ENCODE measurements around the gene ANKFN1. TPM values are rescaled to one million over a fixed set of nuclear protein-coding genes. Genes with fewer than 3 reads are reported as not detected.

ANKFN1 gene
- polyA plus RNA-seq, 3 donors, result not detected

DNA sequence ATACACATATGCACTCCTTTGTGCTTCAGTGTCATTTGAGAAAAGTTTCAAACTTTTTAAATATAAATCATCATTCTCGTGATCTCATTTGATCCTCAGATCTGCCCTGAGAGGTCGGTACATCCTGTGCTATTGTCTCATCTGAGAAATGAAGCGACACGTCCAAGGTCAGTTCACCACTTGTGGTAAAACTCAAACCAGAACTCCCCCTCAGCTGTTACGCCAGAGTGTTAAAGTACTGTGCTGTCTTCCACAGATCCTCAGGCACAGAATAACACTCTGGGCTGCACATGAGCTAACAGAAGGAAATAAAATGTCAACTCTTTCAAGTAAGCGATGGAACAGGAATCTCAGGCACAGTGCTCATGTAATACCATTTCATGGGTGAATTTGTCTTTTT, 31.4 kb downstream of the ANKFN1 start:
- Mint-ChIP-seq H3K4me1 (no peaks in the 10 kb centered on the region), H3K4me3 (no peak overlapping the region), H3K36me3 (no peaks in the 10 kb centered on the region), H3K27ac (no peak overlapping the region), H3K9me3 (peaks cover 0 to 7% (median 2%) of the 10 kb centered on the region in 7 donors), H3K27me3 (ENCODE audit: low read depth in 3 of 3) (no peaks in the 10 kb centered on the region)
- Histone ChIP-seq H3K9ac (ENCODE audit: insufficient read depth, low read length, poor library complexity, severe bottlenecking) (no peak overlapping the region), H3K27me3 (ENCODE audit: control insufficient read depth in 2 of 2, insufficient read depth in 2 of 2, low read length in 2 of 2) (no peaks in the 10 kb centered on the region), H3K4me2 (replicated peaks; ENCODE audit: extremely low read depth, low read length, poor library complexity, severe bottlenecking) (no peak overlapping the region), H3K4me1 (ENCODE audit: control insufficient read depth in 1 of 2, insufficient read depth in 2 of 2, low read length in 2 of 2) (no peaks in the 10 kb centered on the region), H3K4me3 (replicated peaks in 1 of 3; ENCODE audit: low read depth in 2 of 3, low read length in 3 of 3) (no peak overlapping the region), H3K27ac (ENCODE audit: low read depth in 1 of 2, low read length in 2 of 2) (no peak overlapping the region), H3K9me3 (replicated peaks in 1 of 2; ENCODE audit: control insufficient read depth in 1 of 2, insufficient read depth in 1 of 2, low read length in 2 of 2) (no peaks in the 10 kb centered on the region), H4K20me1 (ENCODE audit: insufficient read depth, low read length) (no peaks in the 10 kb centered on the region), H3K36me3 (replicated peaks in 1 of 2; ENCODE audit: control insufficient read depth in 1 of 2, insufficient read depth in 2 of 2, low read length in 2 of 2) (no peaks in the 10 kb centered on the region), H2AFZ (ENCODE audit: insufficient read depth, low read depth, low read length, poor library complexity, severe bottlenecking) (no peak overlapping the region), H3K79me2 (ENCODE audit: insufficient read depth, low read length) (no peaks in the 10 kb centered on the region)
- 88% methylated on average over 6 of the region's 6 CpGs for WGBS (ENCODE audit: insufficient coverage)
- DNase-seq, result no peak
- intact Hi-C loops (cut with micrococcal nuclease), result no loop called here
- TF ChIP-seq, protein P1, sequence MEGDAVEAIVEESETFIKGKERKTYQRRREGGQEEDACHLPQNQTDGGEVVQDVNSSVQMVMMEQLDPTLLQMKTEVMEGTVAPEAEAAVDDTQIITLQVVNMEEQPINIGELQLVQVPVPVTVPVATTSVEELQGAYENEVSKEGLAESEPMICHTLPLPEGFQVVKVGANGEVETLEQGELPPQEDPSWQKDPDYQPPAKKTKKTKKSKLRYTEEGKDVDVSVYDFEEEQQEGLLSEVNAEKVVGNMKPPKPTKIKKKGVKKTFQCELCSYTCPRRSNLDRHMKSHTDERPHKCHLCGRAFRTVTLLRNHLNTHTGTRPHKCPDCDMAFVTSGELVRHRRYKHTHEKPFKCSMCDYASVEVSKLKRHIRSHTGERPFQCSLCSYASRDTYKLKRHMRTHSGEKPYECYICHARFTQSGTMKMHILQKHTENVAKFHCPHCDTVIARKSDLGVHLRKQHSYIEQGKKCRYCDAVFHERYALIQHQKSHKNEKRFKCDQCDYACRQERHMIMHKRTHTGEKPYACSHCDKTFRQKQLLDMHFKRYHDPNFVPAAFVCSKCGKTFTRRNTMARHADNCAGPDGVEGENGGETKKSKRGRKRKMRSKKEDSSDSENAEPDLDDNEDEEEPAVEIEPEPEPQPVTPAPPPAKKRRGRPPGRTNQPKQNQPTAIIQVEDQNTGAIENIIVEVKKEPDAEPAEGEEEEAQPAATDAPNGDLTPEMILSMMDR (IDR thresholded peaks at IDR 0.05), result no peak

DNA sequence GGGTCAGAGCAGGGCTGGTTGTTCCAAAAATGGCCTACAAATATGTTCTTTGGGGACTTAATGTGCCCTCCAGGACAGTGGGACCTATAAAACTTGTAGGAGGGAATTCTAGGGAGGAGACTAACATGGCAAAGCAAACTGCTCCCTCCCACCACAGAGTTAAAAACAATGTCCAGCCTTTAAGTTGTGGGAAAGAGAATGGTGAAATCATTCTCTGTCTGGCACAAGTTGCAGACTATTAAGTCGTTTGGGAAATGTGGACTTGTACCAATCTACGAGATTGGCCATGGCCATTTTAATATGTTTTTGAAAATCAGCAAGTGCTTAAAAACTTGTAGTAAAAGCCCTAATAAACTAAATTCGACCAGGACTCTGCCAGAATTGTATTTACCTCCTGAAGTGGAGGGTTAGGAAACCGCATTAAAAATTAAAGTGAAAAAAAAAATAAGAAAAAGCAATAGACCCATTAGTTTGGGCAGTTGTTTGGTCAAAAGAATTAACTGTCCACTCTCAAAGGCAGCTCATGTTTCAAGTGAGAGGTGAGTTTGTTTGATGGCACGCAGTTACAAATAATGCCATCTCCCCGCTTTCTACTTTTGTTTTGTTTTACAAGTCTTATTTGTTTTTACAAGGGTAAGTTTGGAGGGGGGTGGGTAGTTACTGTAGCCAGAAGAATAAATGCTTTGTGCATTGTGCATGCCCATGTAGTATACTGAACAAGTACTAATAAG, 32.4 kb downstream of the ANKFN1 start:
- H3K4me2 ChIP-seq (replicated peaks; ENCODE audit: extremely low read depth, low read length, poor library complexity, severe bottlenecking), result no peak overlapping the region

More for the DNA sequence above, 32.4 kb downstream of the ANKFN1 start:
- Histone ChIP-seq H3K9ac (ENCODE audit: insufficient read depth, low read length, poor library complexity, severe bottlenecking) (no peak overlapping the region), H3K9me3 (replicated peaks in 1 of 2; ENCODE audit: control insufficient read depth in 1 of 2, insufficient read depth in 1 of 2, low read length in 2 of 2) (no peaks in the 10 kb centered on the region), H3K27ac (ENCODE audit: low read depth in 1 of 2, low read length in 2 of 2) (no peak overlapping the region), H2AFZ (ENCODE audit: insufficient read depth, low read depth, low read length, poor library complexity, severe bottlenecking) (no peak overlapping the region), H3K4me3 (replicated peaks in 1 of 3; ENCODE audit: low read depth in 2 of 3, low read length in 3 of 3) (no peak overlapping the region), H3K27me3 (ENCODE audit: control insufficient read depth in 2 of 2, insufficient read depth in 2 of 2, low read length in 2 of 2) (no peaks in the 10 kb centered on the region), H4K20me1 (ENCODE audit: insufficient read depth, low read length) (no peaks in the 10 kb centered on the region), H3K79me2 (ENCODE audit: insufficient read depth, low read length) (no peaks in the 10 kb centered on the region), H3K36me3 (replicated peaks in 1 of 2; ENCODE audit: control insufficient read depth in 1 of 2, insufficient read depth in 2 of 2, low read length in 2 of 2) (no peaks in the 10 kb centered on the region), H3K4me1 (ENCODE audit: control insufficient read depth in 1 of 2, insufficient read depth in 2 of 2, low read length in 2 of 2) (no peaks in the 10 kb centered on the region)
- WGBS (ENCODE audit: insufficient coverage), result 100% methylated on average over 1 of the region's 6 CpGs
- H3K4me1 Mint-ChIP-seq, result no peaks in the 10 kb centered on the region
- intact Hi-C loops (cut with micrococcal nuclease), result no loop called here
- H3K4me3 Mint-ChIP-seq, result no peak overlapping the region
- peaks cover 0 to 9% (median 2%) of the 10 kb centered on the region in 7 donors for H3K9me3 Mint-ChIP-seq
- TF ChIP-seq, protein P1 (IDR thresholded peaks at IDR 0.05), result no peak
- no peak overlapping the region for H3K27ac Mint-ChIP-seq
- no peaks in the 10 kb centered on the region for H3K27me3 Mint-ChIP-seq (ENCODE audit: low read depth in 3 of 3)
- DNase-seq, result no peak
- no peaks in the 10 kb centered on the region for H3K36me3 Mint-ChIP-seq
